ENCODE results near the gene SLC29A3. TPM values are rescaled to one million over a fixed set of nuclear protein-coding genes. Genes with fewer than 3 reads are reported as not detected.

SLC29A3 gene
- total and polyA plus RNA-seq, 2 of the 8 experiments (the other 6 are each of a cell fraction or from before 2014, with no cell fraction given), result 14.0 to 24.6 TPM

GRCh38 chr10:71342573-71343391, 23.7 kb downstream of the SLC29A3 start:
- Histone ChIP-seq H3K36me3 (ENCODE audit: control insufficient read depth in 2 of 4, insufficient read depth in 4 of 4, low read length in 3 of 4) (no peaks in the 10 kb centered on the region), H3K56ac (replicated peaks; ENCODE audit: insufficient read length, low read depth, low read length) (no peak overlapping the region), H2AFZ (ENCODE audit: low read length) (no peak overlapping the region), H3K23me2 (ENCODE audit: low read depth, low read length) (no peaks in the 10 kb centered on the region), H2BK12ac (ENCODE audit: low read depth, low read length) (peak overlapping the region; percentile 98; the same call in 1 of the 2 replicates), H3K79me1 (ENCODE audit: low read depth, low read length) (no peaks in the 10 kb centered on the region), H3K9ac (replicated peaks in 1 of 4; ENCODE audit: extremely low read depth in 1 of 4, low read depth in 3 of 4, low read length in 3 of 4) (no peak overlapping the region), H3K4me2 (ENCODE audit: insufficient read depth in 1 of 2, low read depth in 2 of 2, low read length in 2 of 2) (no peak overlapping the region), H3K9me3 (ENCODE audit: insufficient read depth in 2 of 2, low read depth in 1 of 2, low read length in 1 of 2) (no peaks in the 10 kb centered on the region), H3K18ac (ENCODE audit: extremely low read depth, low read length) (peak overlapping the region; percentile 97; the same call in 1 of the 2 replicates), H4K91ac (replicated peaks; ENCODE audit: insufficient read length, low read length) (peak overlapping the region; percentile 95), H3K4ac (replicated peaks; ENCODE audit: insufficient read length, low read depth, low read length) (peak overlapping the region; percentile 19), H3K27ac (ENCODE audit: low read depth, low read length) (no peak overlapping the region), H2BK20ac (ENCODE audit: low read length) (0 out of 2 replicates have a peak overlapping the region, but pooled peaks have one; percentile 56), H4K5ac (ENCODE audit: insufficient read length, low read depth, low read length) (peak overlapping the region; percentile 35), H3K79me2 (ENCODE audit: control insufficient read depth in 1 of 2, insufficient read depth in 2 of 2, low read length in 2 of 2) (no peaks in the 10 kb centered on the region), H3K14ac (ENCODE audit: insufficient read length) (no peak overlapping the region), H2BK5ac (ENCODE audit: low read depth, low read length) (peak overlapping the region; percentile 97; the same call in 1 of the 2 replicates), H3K27me3 (replicated peaks in 1 of 4; ENCODE audit: control insufficient read depth in 3 of 4, extremely low read depth in 1 of 4, insufficient read depth in 3 of 4, low read length in 3 of 4) (no peaks in the 10 kb centered on the region), H4K8ac (ENCODE audit: extremely low read depth, insufficient read depth, low read length) (no peak overlapping the region), H2AK5ac (ENCODE audit: low read depth, low read length) (peak overlapping the region; percentile 88; the same call in 1 of the 2 replicates), H3K4me3 (ENCODE audit: extremely low read depth in 1 of 4, insufficient read depth in 2 of 4, low read depth in 3 of 4, low read length in 4 of 4) (no peak overlapping the region), H2BK120ac (replicated peaks; ENCODE audit: low read depth, low read length) (peak overlapping the region; percentile 86), H3K4me1 (replicated peaks in 1 of 4; ENCODE audit: control insufficient read depth in 3 of 4, insufficient read depth in 4 of 4, low read length in 3 of 4) (peaks cover 19 to 34% (median 27%) of the 10 kb centered on the region in 4 experiments), H4K20me1 (replicated peaks in 1 of 2; ENCODE audit: control insufficient read depth in 1 of 2, insufficient read depth in 2 of 2, low read length in 2 of 2) (no peaks in the 10 kb centered on the region), H3K23ac (ENCODE audit: insufficient read length) (no peak overlapping the region), H2BK15ac (ENCODE audit: low read length) (no peak overlapping the region)
- whole genome bisulfite sequencing, 2 experiments (ENCODE audit: extremely low coverage in 1 of 2, insufficient coverage in 1 of 2, insufficient read length in 1 of 2, insufficient replicate concordance in 2 of 2, low coverage in 1 of 2, low lambda C conversion rate in 2 of 2, missing lambda C conversion rate in 1 of 2), result 87% methylated on average over 8 of the region's 8 CpGs; no CpG with 5 or more reads in 1 of the 2 experiments
- TF ChIP-seq RAD21 (IDR thresholded peaks at IDR 0.05 in 1 of 2, conservative IDR thresholded peaks at IDR 0.05 in 1 of 2; ENCODE audit: low read depth in 2 of 2, low read length in 2 of 2) (no peak), KDM1A (IDR thresholded peaks at IDR 0.05; ENCODE audit: borderline replicate concordance, low read length) (0 out of 2 replicates have a peak, but pooled peaks have one; percentile 45)
- DNase-seq (ENCODE audit: low read depth in 1 of 2, low spot score in 2 of 2), result no peak
- FAIRE-seq, result no peak
- ChIA-PET CTCF (ENCODE audit: partially characterized antibody) (interaction anchor here (0.7 to 7.4 kb wide), 14 partner anchors 11 to 706 kb away, joined by 3 to 52 read pairs (median 4); partner anchors contain the start of gene SLC29A3), POLR2A (ENCODE audit: partially characterized antibody) (interaction anchor here (0.7 kb wide), 1 partner anchor 110 kb away, joined by 3 read pairs; no protein-coding TSS in a partner anchor)

Data from H1 (cell line).